Left kidney (tissue), 2 donors: ENCODE data around the gene PSMD12. TPM values are rescaled to one million over a fixed set of nuclear protein-coding genes. Genes with fewer than 3 reads are reported as not detected.
A peak's percentile ranks its signal among the peaks of the same experiment; 100 is the strongest.
"Not testable (repeated sequence)": the region's sequence is repeated elsewhere in the genome, so short reads cannot be mapped to it uniquely, and the experiment has no call there.

ENCODE experiments used
- DNase-seq: peaks from one replicate; pipeline ENCODE4 v3.0.0-alpha.2; 2013
- polyA plus RNA-seq: library from polyadenylated mRNA; unstranded; fragments of 120-200 nt; gene quantifications from one replicate; pipeline ENCODE4 v1.2.1, GENCODE V29; 2013; ENCODE audit not compliant: insufficient read length

Gene PSMD12
- polyA plus RNA-seq, 1 donor, result 53.3 TPM

- no peak for DNase-seq
Measured at GRCh38 chr17:67312265-67312664, 54.1 kb downstream of the PSMD12 start.

- no peak for DNase-seq
Measured at GRCh38 chr17:67311575-67311974, 54.8 kb downstream of the PSMD12 start.

GRCh38 chr17:67310406-67310805 is 56.0 kb downstream of the PSMD12 start:
- DNase-seq, result no peak

- not testable (repeated sequence) for DNase-seq
Measured at GRCh38 chr17:67305446-67306235, 60.7 kb downstream of the PSMD12 start.

GRCh38 chr17:67297454-67297960 is 68.9 kb downstream of the PSMD12 start:
- no peak for DNase-seq

GRCh38 chr17:67294451-67295199 is 71.8 kb downstream of the PSMD12 start:
- DNase-seq, result no peak

GRCh38 chr17:67293251-67294203 is 72.8 kb downstream of the PSMD12 start:
- DNase-seq, result peak; percentile 46

GRCh38 chr17:67290711-67291291 is 75.6 kb downstream of the PSMD12 start:
- DNase-seq, result no peak

- no peak for DNase-seq
Measured at GRCh38 chr17:67290244-67290643, 76.1 kb downstream of the PSMD12 start.

GRCh38 chr17:67289181-67289876 is 77.0 kb downstream of the PSMD12 start:
- DNase-seq, result peak; percentile 40

Other genes with a start within 250 kb of the PSMD12 start
- 40.5 TPM for gene HELZ, start 121.4 kb downstream of the PSMD12 start, polyA plus RNA-seq
- 22.3 TPM for gene PITPNC1, start 10.7 kb upstream of the PSMD12 start, polyA plus RNA-seq